Chondrocyte (in vitro differentiated cells): ENCODE data around the gene R3HDM4. TPM values are rescaled to one million over a fixed set of nuclear protein-coding genes. Genes with fewer than 3 reads are reported as not detected.

Source experiments
- DNase-seq: peaks from one replicate; pipeline ENCODE4 v3.0.0; 2021; ENCODE audit warnings: mixed read lengths, low spot score
- H3K27ac Mint-ChIP-seq: one replicate; pipeline ENCODE4 v1.8.0; 2021; ENCODE audit warnings: mild to moderate bottlenecking, moderate library complexity, mixed read lengths; ENCODE audit not compliant: unreplicated experiment
- H3K27me3 Mint-ChIP-seq: 2 replicates; pipeline ENCODE4 v1.8.0; 2021; ENCODE audit warnings: low read depth, mixed read lengths
- H3K36me3 Mint-ChIP-seq: 2 replicates; pipeline ENCODE4 v1.8.0; 2021; ENCODE audit warnings: low read depth, mixed read lengths
- H3K4me1 Mint-ChIP-seq: 2 replicates; pipeline ENCODE4 v1.8.0; 2021; ENCODE audit warnings: low read depth, mild to moderate bottlenecking, mixed read lengths
- H3K4me3 Mint-ChIP-seq: one replicate; pipeline ENCODE4 v1.8.0; 2021; ENCODE audit warnings: mild to moderate bottlenecking, moderate library complexity, mixed read lengths; ENCODE audit not compliant: unreplicated experiment
- H3K9me3 Mint-ChIP-seq: 2 replicates; pipeline ENCODE4 v1.8.0; 2021; ENCODE audit warnings: low read depth, mixed read lengths
- total RNA-seq: library from RNA; stranded (reverse); gene quantifications from 3 replicates; pipeline ENCODE4 v1.2.1, GENCODE V29; 2021
- TF ChIP-seq, protein P1 (sequence below): fragments of 200-600 bp; sonication (generic); IDR thresholded peaks from 2 replicates; pipeline ENCODE4 v1.5.0; 2021; ENCODE audit warnings: antibody characterized with exemption, mild to moderate bottlenecking, moderate library complexity

R3HDM4 gene
- total RNA-seq, 1 donor from 2014 or later: 48.4 TPM

DNA sequence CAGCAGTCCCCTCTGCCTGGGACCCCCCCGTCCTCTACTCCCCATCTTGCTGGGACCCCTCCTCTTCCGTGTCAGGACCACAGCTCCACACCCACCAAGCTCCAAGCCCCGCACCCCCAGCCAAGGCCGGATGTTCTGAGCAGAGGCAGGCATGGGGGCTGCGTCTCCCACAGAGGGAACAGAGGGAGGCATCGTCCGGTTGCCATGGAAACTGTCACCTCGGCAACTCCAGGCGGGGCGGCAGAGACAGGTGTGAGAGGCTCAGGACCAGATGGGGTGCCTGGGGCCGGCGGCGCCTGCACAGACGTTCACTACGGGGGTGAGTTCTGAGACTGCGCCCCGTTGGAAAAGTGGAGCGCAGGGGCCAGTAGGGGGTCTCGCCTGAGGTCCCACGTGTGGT, 14.4 kb downstream of the R3HDM4 start:
- DNase-seq: peak; percentile 77
- peaks cover 2% of the 10 kb centered on the region for H3K4me1 Mint-ChIP-seq
- H3K9me3 Mint-ChIP-seq: no peaks in the 10 kb centered on the region
- H3K36me3 Mint-ChIP-seq: peaks cover 6% of the 10 kb centered on the region
- H3K4me3 Mint-ChIP-seq: no peak overlapping the region
- no peak overlapping the region for H3K27ac Mint-ChIP-seq
- TF ChIP-seq, protein P1, sequence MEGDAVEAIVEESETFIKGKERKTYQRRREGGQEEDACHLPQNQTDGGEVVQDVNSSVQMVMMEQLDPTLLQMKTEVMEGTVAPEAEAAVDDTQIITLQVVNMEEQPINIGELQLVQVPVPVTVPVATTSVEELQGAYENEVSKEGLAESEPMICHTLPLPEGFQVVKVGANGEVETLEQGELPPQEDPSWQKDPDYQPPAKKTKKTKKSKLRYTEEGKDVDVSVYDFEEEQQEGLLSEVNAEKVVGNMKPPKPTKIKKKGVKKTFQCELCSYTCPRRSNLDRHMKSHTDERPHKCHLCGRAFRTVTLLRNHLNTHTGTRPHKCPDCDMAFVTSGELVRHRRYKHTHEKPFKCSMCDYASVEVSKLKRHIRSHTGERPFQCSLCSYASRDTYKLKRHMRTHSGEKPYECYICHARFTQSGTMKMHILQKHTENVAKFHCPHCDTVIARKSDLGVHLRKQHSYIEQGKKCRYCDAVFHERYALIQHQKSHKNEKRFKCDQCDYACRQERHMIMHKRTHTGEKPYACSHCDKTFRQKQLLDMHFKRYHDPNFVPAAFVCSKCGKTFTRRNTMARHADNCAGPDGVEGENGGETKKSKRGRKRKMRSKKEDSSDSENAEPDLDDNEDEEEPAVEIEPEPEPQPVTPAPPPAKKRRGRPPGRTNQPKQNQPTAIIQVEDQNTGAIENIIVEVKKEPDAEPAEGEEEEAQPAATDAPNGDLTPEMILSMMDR: no peak
- no peaks in the 10 kb centered on the region for H3K27me3 Mint-ChIP-seq

DNA sequence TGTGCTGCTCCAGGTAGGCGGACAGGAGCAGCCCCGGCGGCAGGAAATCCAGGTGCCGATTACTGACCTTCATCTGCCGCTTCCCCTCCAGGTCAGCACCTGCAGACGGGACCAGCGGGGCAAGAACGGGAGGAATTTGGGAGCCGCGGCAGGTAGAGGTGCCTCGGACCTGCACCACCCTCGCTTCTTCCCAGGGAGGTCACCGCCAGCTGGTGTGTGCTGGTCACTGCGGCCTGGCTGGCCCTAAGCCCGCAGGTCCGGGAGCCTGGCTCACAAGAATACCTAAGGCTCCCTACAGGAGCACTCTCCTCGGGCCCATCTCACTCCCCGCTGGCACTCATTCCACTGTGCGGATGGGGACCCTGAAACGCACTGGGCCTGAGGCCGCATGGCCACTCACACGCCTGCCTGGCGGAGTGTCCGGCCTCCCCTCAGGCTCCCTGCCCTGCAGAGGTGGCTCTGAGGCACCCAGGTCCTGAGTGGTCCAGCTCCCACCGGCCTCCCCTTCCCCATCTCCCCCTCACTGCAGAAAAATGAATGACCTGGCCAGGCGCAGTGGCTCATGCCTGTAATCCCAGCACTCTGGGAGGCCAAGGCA, 15.5 kb downstream of the R3HDM4 start:
- H3K9me3 Mint-ChIP-seq: no peaks in the 10 kb centered on the region
- peaks cover 6% of the 10 kb centered on the region for H3K36me3 Mint-ChIP-seq
- DNase-seq: peak; percentile 93
- peaks cover 8% of the 10 kb centered on the region for H3K4me1 Mint-ChIP-seq
- TF ChIP-seq, protein P1: peak; percentile 41
- no peak overlapping the region for H3K27ac Mint-ChIP-seq
- no peaks in the 10 kb centered on the region for H3K27me3 Mint-ChIP-seq
- H3K4me3 Mint-ChIP-seq: no peak overlapping the region

DNA sequence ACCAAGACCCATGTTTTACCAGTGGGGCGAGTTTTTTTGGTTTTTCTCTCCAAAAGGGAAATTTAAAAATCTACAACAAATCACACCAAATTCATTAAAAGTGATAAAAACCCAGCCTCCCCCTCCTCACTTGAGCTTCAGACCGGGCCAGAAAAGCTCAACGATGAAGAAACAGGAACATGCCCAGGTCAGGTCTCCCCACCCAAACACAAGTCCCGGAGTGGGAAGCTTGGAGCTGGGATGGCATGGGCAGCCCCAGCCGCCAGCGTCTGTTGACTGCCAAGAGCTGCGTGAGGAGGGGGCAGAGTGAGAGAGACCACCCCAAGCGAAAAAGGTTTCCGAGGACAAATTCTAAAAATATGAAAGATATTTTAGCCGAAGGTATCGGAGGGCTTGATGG, 16.0 kb downstream of the R3HDM4 start:
- Mint-ChIP-seq H3K4me1 (peaks cover 11% of the 10 kb centered on the region), H3K27me3 (no peaks in the 10 kb centered on the region), H3K9me3 (no peaks in the 10 kb centered on the region), H3K4me3 (no peak overlapping the region), H3K36me3 (peaks cover 6% of the 10 kb centered on the region), H3K27ac (peak overlapping the region; percentile 27)
- no peak for DNase-seq
- TF ChIP-seq, protein P1: no peak

DNA sequence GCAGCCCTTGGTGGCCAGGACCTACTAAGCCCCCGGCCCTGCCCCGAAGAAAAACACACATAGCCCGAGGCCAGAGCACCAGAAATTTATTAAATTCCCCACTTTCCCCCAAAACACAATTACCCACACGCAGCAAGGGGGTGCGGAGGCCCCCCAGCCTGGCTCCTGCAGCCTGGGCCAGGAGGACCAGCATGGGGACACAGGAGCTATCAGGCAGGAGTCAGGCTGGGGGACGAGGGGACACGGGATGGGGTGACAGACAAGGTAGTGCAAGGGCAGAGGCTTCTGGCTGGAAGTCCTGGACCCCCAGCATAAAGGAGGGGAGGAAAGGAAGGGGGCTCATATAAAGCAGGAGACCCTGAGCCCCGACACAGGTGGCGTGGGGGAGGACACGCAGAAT, 16.6 kb downstream of the R3HDM4 start:
- TF ChIP-seq, protein P1: no peak
- H3K36me3 Mint-ChIP-seq: peaks cover 6% of the 10 kb centered on the region
- H3K27ac Mint-ChIP-seq: peak overlapping the region; percentile 27
- peaks cover 11% of the 10 kb centered on the region for H3K4me1 Mint-ChIP-seq
- H3K9me3 Mint-ChIP-seq: no peaks in the 10 kb centered on the region
- DNase-seq: no peak
- no peak overlapping the region for H3K4me3 Mint-ChIP-seq
- H3K27me3 Mint-ChIP-seq: no peaks in the 10 kb centered on the region

DNA sequence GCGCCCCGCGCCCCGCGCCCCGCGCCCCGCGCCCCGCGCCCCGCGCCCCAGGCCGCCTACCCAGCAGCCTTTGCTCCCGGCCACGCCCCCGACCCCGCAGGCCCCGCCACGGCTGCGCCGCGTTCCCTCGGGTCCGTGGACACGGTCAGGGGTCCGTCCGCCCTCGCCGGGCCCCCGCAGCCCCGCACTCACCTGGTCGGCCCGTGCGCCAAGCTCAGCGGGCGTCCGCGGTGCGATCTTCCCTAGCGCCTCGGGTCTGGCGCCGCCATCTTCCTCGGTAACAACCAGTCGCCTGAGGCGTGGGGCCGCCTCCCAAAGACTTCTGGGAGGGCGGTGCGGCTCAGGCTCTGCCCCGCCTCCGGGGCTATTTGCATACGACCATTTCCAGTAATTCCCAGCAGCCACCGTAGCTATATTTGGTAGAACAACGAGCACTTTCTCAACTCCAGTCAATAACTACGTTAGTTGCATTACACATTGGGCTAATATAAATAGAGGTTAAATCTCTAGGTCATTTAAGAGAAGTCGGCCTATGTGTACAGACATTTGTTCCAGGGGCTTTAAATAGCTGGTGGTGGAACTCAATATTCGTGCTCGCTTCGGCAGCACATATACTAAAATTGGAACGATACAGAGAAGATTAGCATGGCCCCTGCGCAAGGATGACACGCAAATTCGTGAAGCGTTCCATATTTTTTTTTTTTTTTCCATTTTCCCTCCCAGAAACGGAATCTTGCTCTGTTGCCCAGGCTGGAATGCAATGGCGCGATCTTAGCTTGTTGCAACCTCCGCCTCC, 19.9 kb downstream of the R3HDM4 start, which contains the start of the genes MED16 and RNU6-9:
MED16 (minus strand) TSS at position 294 of the 796 bp plus-strand sequence. CDS start 2,056 bp downstream, outside the sequence.
RNU6-9 (plus strand) TSS at position 591 of the 796 bp plus-strand sequence.
- H3K36me3 Mint-ChIP-seq: peaks cover 6% of the 10 kb centered on the region
- no peaks in the 10 kb centered on the region for H3K27me3 Mint-ChIP-seq
- peaks cover 16% of the 10 kb centered on the region for H3K4me1 Mint-ChIP-seq
- peak; percentile 98 for DNase-seq
- peak within 1 kb of the TSS; percentile 82 for H3K4me3 Mint-ChIP-seq
- peak within 1 kb of the TSS; percentile 97 for H3K27ac Mint-ChIP-seq
- TF ChIP-seq, protein P1: no peak
- H3K9me3 Mint-ChIP-seq: no peaks in the 10 kb centered on the region
